ENCODE measurements around the gene IL25. TPM values are rescaled to one million over a fixed set of nuclear protein-coding genes. Genes with fewer than 3 reads are reported as not detected.

The IL25 gene
- polyA plus RNA-seq (2011; rRNA removed) (not detected in 2 replicates), polyA plus RNA-seq (2017; fragmentation: RNase III; extraction: RNeasy Plus Mini Kit Qiagen cat#74134 plus additional on column Dnase treatment) (not detected in 3 replicates), polyA minus RNA-seq (2011; rRNA and poly(A)+ RNA removed) (not detected in 2 replicates)
- not detected in 2 replicates for polyA plus RNA-seq (2012; cell fraction: cytosol; rRNA removed)
- not detected in 2 replicates for polyA plus RNA-seq (2012; cell fraction: nucleus; rRNA removed)

GRCh38 chr14:23372509-23372908 is at the start of gene IL25:
TSS of gene IL25 (plus strand) at chr14:23372809.
- POLR2A ChIA-PET = no interaction called here
- H3K4me1 ChIP-seq = no peaks in the 10 kb centered on the region
- 35% methylated on average over 2 of the region's 2 CpGs for WGBS (ENCODE audit: missing lambda C conversion rate)
- no peak within 1 kb of the TSS for H3K4me2 ChIP-seq
- H3K9me3 ChIP-seq = no peaks in the 10 kb centered on the region
- ATAC-seq = no peak
- TF ChIP-seq FOSB (CRISPR knock-in tag; IDR thresholded peaks at IDR 0.05) (no peak), PHF8 (IDR thresholded peaks at IDR 0.05; ENCODE audit: borderline replicate concordance, low read depth) (no peak), ZFP36 (IDR thresholded peaks at IDR 0.05; ENCODE audit: borderline replicate concordance, partially characterized antibody) (no peak), POLR2A (IDR thresholded peaks at IDR 0.05; ENCODE audit: low read length) (no peak), ZC3H11A (IDR thresholded peaks at IDR 0.05) (no peak), ELK1 (IDR thresholded peaks at IDR 0.05; ENCODE audit: low read depth, low read length) (no peak), CTCF (IDR thresholded peaks at IDR 0.05) (no peak), RNF2 (IDR thresholded peaks at IDR 0.05; ENCODE audit: borderline replicate concordance, low read depth) (no peak), MAFK (IDR thresholded peaks at IDR 0.05; ENCODE audit: partially characterized antibody) (no peak), ATOH8 (CRISPR knock-in tag; IDR thresholded peaks at IDR 0.05; ENCODE audit: low read depth) (no peak), JUNB (IDR thresholded peaks at IDR 0.05) (no peak), SREBF2 (IDR thresholded peaks at IDR 0.05) (no peak), CEBPB (IDR thresholded peaks at IDR 0.05) (no peak), ESRRA (IDR thresholded peaks at IDR 0.05; ENCODE audit: borderline replicate concordance, low read length) (no peak), HMGXB4 (CRISPR knock-in tag; IDR thresholded peaks at IDR 0.05; ENCODE audit: borderline replicate concordance) (no peak), NFE2L2 (conservative IDR thresholded peaks at IDR 0.05; ENCODE audit: low read length) (no peak), SMC3 (IDR thresholded peaks at IDR 0.05) (no peak), ZNF302 (CRISPR knock-in tag; IDR thresholded peaks at IDR 0.05) (no peak), CHD4 (IDR thresholded peaks at IDR 0.05; ENCODE audit: borderline replicate concordance) (no peak)
- TF ChIP-seq, protein P1, sequence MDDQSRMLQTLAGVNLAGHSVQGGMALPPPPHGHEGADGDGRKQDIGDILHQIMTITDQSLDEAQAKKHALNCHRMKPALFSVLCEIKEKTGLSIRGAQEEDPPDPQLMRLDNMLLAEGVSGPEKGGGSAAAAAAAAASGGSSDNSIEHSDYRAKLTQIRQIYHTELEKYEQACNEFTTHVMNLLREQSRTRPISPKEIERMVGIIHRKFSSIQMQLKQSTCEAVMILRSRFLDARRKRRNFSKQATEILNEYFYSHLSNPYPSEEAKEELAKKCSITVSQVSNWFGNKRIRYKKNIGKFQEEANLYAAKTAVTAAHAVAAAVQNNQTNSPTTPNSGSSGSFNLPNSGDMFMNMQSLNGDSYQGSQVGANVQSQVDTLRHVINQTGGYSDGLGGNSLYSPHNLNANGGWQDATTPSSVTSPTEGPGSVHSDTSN (IDR thresholded peaks at IDR 0.05) = no peak
- H3K27ac ChIP-seq = no peak within 1 kb of the TSS
- CTCF ChIA-PET = interaction anchor here (7.3 kb wide), 1 partner anchor 12 kb away, joined by 30 read pairs; no protein-coding TSS in a partner anchor
- DNase-seq (ENCODE audit: low read depth in 1 of 2, low spot score in 1 of 2) = no peak
- no peak for FAIRE-seq
- no peak within 1 kb of the TSS for H3K4me3 ChIP-seq

Data from A549 (cell line).